Stimulated activated CD4-positive, alpha-beta T cell treated with anti-CD3 and anti-CD28 coated beads, Interleukin-4, amount 100 ng/mL, for 1 hour (primary cell): ENCODE results near the gene URGCP.

ENCODE experiments used
- DNase-seq: peaks from one replicate; pipeline ENCODE4 v3.0.0-alpha.2; 2020

URGCP gene

GRCh38 chr7:43906331-43907010, at the start of gene URGCP:
Gene URGCP, minus strand, starts transcription at chr7:43906596. Its CDS starts 21 bp downstream, at chr7:43906575.
- peak; percentile 64 for DNase-seq

GRCh38 chr7:43956027-43956426, 49.6 kb upstream of the URGCP start:
- no peak for DNase-seq

GRCh38 chr7:43954524-43955228, 48.3 kb upstream of the URGCP start:
- DNase-seq = peak; percentile 8

GRCh38 chr7:43953071-43953470, 46.7 kb upstream of the URGCP start:
- DNase-seq = no peak

- no peak for DNase-seq
These were observed 45.6 kb upstream of the URGCP start for GRCh38 chr7:43952028-43952427.

- no peak for DNase-seq
These were observed 37.9 kb upstream of the URGCP start for GRCh38 chr7:43944286-43944685.

GRCh38 chr7:43943417-43944187, 37.2 kb upstream of the URGCP start:
- no peak for DNase-seq

GRCh38 chr7:43942997-43943396, 36.6 kb upstream of the URGCP start:
- DNase-seq = no peak

GRCh38 chr7:43942250-43942649, 35.9 kb upstream of the URGCP start:
- DNase-seq = no peak

GRCh38 chr7:43938892-43939482, 32.6 kb upstream of the URGCP start:
- no peak for DNase-seq

- DNase-seq = no peak
These were observed 31.0 kb upstream of the URGCP start for GRCh38 chr7:43937444-43937843.

GRCh38 chr7:43933902-43934560, 27.6 kb upstream of the URGCP start:
- DNase-seq = no peak

- DNase-seq = no peak
These were observed 24.9 kb upstream of the URGCP start for GRCh38 chr7:43931346-43931745.

GRCh38 chr7:43929529-43930457, 23.4 kb upstream of the URGCP start:
- DNase-seq = no peak

- no peak for DNase-seq
These were observed 21.4 kb upstream of the URGCP start for GRCh38 chr7:43927810-43928209.

GRCh38 chr7:43926798-43927123, 20.4 kb upstream of the URGCP start:
- DNase-seq = no peak

GRCh38 chr7:43925984-43926797, 19.8 kb upstream of the URGCP start, which contains the start of gene UBE2D4:
Gene UBE2D4, plus strand, starts transcription at chr7:43926436. Its CDS starts 97 bp downstream, at chr7:43926533.
- peak; percentile 93 for DNase-seq

- no peak for DNase-seq
These were observed 16.3 kb upstream of the URGCP start for GRCh38 chr7:43922726-43923125.

GRCh38 chr7:43921423-43921822, 15.0 kb upstream of the URGCP start:
- DNase-seq = no peak

- DNase-seq = no peak
These were observed 9.5 kb upstream of the URGCP start for GRCh38 chr7:43915907-43916306.

GRCh38 chr7:43914795-43915194, 8.4 kb upstream of the URGCP start:
- DNase-seq = no peak
